Esophagus mucosa (tissue), 1 donor: ENCODE data around the gene FBXO5. TPM values are rescaled to one million over a fixed set of nuclear protein-coding genes. Genes with fewer than 3 reads are reported as not detected.
"Not testable (repeated sequence)": the region's sequence is repeated elsewhere in the genome, so short reads cannot be mapped to it uniquely, and the experiment has no call there.

Source experiments
- ATAC-seq: fragments of 200-7000 bp; cut with Tn5 transposase; one replicate; pipeline ENCODE4 v1.9.1; 2020
- total RNA-seq: library from RNA; stranded (reverse); gene quantifications from one replicate; pipeline ENCODE4 v1.2.4, GENCODE V29; 2023
- donor health status: DM: yes; HTN: yes; CAD: no.

FBXO5 gene, protein sequence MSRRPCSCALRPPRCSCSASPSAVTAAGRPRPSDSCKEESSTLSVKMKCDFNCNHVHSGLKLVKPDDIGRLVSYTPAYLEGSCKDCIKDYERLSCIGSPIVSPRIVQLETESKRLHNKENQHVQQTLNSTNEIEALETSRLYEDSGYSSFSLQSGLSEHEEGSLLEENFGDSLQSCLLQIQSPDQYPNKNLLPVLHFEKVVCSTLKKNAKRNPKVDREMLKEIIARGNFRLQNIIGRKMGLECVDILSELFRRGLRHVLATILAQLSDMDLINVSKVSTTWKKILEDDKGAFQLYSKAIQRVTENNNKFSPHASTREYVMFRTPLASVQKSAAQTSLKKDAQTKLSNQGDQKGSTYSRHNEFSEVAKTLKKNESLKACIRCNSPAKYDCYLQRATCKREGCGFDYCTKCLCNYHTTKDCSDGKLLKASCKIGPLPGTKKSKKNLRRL
- total RNA-seq = 6.5 TPM

DNA sequence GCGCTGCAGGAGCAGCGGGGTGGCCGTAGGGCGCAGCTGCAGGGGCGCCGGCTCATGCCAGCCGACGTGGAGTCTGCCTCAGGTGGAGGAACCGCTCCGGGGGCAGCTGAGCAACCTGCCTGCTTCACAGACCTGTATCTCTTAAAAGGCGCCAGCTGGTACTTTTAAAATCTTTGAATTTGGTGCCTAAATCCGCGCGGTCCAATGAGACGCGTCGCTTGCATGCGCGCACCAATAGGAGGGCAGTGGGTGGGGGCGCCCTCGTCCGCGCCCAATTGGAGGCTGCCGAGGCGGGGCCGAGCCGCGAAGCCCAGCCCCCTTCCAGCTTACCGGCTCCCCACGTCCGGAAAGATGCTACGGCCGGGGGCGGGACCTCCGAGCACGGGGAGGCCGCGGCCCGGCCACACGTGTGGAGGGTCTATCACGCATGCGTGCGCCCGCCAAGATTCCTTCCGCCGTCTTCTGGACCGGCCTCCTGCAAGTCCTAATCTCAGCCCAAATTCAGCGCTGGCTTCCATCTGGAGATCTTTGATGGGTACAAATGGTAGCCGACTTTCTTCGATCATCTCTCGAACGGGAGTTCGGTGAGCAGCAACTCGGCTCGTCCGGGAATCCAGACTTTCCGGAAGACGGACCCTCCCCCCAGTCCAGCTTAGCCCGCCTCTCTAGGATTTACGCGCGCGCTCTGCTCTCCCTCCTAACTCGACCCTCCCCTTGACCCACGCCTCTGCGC lies at the start of gene FBXO5:
Gene FBXO5, minus strand, starts transcription at position 138 of the 733 bp plus-strand sequence. Its CDS starts 82 bp downstream, at position 56.
- peak; percentile 99 for ATAC-seq

GRCh38 chr6:153032255-153032882 lies 49.5 kb upstream of the FBXO5 start:
- ATAC-seq = no peak

GRCh38 chr6:153031335-153031955 lies 48.6 kb upstream of the FBXO5 start:
- ATAC-seq = peak; percentile 90

DNA sequence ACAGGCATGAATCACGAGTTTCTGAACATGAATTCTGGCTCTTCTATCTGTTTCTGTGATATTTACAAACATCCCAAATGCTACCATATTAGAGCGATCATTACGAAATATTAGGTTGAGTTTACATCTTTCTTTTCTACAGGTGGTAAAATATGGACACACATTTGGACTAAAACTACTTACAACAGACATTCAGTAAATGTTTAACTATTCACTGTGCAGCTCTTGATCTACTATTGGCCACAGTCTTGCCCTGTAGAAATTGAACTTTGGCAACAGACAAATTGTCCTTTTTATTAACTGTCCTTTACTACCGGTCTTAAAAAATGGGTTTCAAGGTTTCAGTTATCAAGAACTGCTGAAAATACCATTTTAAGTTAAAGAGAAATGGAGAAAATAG lies 46.1 kb upstream of the FBXO5 start:
- ATAC-seq = no peak

DNA sequence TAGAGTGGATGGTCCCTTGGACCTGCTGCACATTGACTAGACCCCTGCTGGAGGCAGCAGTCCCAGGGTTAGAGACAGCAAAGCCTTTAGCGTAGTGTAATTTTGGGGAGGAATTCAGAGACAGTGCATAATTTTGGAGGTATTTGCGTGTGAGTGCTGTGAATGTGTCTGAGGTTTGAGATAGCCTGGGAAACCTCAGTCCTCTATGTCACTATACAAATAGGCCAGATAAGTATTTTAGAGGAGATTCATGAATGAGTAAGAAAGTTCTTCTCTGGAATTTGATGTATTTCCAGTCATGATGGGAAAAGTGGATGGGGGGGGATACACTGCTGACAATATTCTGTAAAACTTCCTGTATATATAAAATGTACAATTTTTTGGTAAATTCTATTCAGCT lies 45.4 kb upstream of the FBXO5 start:
- no peak for ATAC-seq

DNA sequence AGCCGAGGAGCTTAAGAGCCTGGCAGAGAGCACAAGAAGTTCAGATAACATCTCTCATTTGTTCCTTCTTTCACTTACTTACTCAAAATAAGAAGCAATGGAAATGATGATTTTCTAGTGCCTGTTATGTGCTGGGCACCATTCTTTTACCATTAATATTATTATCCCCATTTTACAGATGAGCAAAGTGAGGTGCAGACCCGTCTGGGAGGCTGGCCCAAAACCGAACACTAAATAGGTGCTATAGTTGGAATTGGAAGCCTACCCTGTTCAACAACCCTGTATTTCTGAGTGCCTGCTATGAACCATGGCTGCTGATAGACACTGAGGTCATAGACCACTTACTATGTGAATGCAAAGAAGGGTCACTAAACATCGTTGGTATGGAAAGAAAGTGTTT lies 44.6 kb upstream of the FBXO5 start:
- no peak for ATAC-seq

GRCh38 chr6:153024709-153025017 lies 41.8 kb upstream of the FBXO5 start:
- ATAC-seq = no peak

GRCh38 chr6:153023977-153024708 lies 41.3 kb upstream of the FBXO5 start:
- ATAC-seq = peak; percentile 79

GRCh38 chr6:153018355-153018754 lies 35.5 kb upstream of the FBXO5 start:
- ATAC-seq = no peak

- no peak for ATAC-seq
Measured at GRCh38 chr6:153016846-153017245, 34.0 kb upstream of the FBXO5 start.

- ATAC-seq = no peak
Measured at GRCh38 chr6:153015094-153015640, 32.3 kb upstream of the FBXO5 start.

- no peak for ATAC-seq
Measured at GRCh38 chr6:153013438-153013837, 30.6 kb upstream of the FBXO5 start.

GRCh38 chr6:153012856-153013255 lies 30.0 kb upstream of the FBXO5 start:
- ATAC-seq = no peak

DNA sequence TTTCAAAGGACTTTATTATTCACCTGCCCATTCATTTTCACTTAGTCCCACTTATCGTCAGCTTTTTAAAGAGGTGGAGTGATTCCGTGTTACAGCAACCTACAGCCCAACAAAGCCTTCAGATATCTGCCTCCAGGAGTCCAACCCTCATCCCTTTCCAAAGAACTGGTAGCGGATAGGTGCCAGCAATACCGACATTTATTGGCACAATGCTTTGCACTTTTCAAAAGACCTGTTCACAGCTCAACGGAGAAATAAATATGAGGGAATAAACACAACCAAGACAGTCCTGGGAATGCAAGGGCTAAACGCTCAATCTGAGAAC lies 20.5 kb upstream of the FBXO5 start:
- peak; percentile 3 for ATAC-seq

GRCh38 chr6:153002613-153003365 lies 19.9 kb upstream of the FBXO5 start, which contains the start of gene MTRF1L:
Gene MTRF1L (minus strand): TSS chr6:153002709. CDS start chr6:153002685, 24 bp downstream.
- peak; percentile 99 for ATAC-seq

DNA sequence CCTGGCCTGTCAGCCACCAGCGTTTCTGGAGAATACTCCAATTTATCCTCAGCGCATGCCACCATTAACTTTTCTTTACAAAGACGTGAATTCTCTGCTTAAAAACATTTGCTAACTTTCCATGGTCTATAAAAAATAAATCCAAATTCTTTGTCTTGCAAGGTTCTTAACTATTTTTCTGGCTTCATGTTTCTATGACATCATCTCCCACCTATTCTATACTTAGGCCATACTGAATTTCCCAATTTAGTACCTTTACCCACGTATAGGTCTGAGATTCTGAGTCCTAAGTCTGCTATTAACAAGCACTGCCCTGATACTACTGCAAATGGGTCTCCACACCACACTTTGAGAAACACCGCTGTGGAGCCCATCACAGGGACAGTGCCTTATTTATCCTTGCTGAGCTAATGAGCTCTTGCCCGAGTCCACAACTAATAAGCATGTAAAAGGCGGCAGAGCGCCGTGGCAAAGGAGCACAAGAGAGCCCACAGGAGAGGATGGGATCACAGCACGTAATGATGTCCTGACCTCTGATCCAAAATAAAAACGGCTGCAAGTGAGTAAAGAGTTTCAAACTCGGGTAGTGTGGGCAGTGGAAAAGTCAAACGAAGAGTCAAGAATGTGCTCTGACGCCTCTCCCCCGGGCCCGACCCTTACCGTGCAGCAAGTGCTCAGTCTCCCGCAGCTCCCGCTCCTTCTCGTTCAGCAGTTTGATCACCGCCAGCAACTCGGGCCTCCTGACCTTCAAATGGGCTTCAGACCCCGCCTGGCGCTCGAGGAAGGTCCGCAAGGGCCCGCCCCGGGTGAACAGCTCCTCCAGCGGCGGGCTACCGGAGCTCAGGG lies 19.1 kb upstream of the FBXO5 start:
- ATAC-seq = peak; percentile 9

GRCh38 chr6:153000790-153001189 lies 17.9 kb upstream of the FBXO5 start:
- not testable (repeated sequence) for ATAC-seq

DNA sequence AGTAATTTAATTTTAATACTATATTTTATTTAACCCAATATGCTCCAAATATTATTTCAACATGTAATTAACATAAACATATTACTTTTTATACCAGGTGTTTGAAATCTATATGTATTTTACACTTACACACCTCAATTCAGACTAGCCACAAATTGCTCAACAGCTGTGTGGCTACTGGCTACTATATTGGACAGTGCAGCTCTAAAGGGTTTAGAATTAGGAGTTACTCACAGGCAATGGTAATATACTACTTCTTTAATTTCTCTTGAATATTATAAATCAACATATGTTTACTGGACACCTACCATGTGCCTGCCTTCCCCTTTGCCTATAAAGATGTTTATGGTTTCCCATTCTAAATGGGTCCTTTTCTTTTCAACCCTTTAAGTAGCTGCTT lies 17.4 kb upstream of the FBXO5 start:
- no peak for ATAC-seq

DNA sequence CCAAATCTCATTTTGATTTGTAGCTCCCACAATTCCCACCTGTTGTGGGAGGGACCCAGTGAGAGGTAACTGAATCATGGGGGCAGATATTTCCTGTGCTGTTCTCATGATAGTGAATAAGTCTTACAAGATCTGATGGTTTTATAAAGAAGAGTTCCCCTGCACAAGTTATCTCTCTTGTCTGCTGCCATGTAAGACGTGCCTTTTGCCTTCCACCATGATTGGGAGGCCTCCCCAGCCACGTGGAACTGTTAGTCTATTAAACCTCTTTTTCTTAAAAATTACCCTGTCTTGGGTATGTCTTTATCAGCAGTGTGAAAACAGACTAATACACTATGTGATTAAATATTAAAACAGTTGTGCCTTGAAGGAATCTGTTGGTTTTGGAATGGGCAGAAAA lies 16.7 kb upstream of the FBXO5 start:
- not testable (repeated sequence) for ATAC-seq

DNA sequence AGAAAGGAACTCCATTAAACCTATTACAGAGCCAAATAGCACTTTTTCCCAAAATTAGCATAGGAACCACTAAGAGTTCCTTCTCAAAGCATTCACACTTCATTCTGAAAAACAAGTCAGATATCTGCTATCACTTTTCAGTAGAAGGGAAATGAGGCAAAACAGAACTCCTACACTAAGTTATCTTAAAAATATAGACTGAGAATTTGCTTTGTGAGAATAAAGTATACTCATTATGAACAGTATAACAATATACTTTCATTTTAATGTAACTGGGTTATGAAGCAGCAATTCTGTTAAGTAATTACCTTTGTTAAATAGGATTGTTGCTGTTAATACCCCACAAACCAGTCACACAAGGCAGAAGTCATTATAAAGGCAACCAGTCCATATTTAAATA lies 11.0 kb upstream of the FBXO5 start:
- no peak for ATAC-seq
